Effector memory CD4-positive, alpha-beta T cell (primary cell): ENCODE results near the gene CCNL2.

Source experiments
- DNase-seq, 3 donors: peaks; one replicate each; pipeline ENCODE4 v3.0.0-alpha.2; 2020
- H3K27ac ChIP-seq: 2 replicates; pipeline ENCODE4 v1.7.0; 2013; ENCODE audit warnings: mild to moderate bottlenecking, low read length, moderate library complexity; ENCODE audit not compliant: insufficient read depth, poor library complexity, severe bottlenecking
- H3K27me3 ChIP-seq: replicated peaks from 2 replicates; pipeline ENCODE4 v1.7.0; 2013; ENCODE audit warnings: mild to moderate bottlenecking, low read length; ENCODE audit not compliant: insufficient read depth, control insufficient read depth, poor library complexity, severe bottlenecking
- H3K36me3 ChIP-seq: 2 replicates; pipeline ENCODE4 v1.7.0; 2013; ENCODE audit warnings: mild to moderate bottlenecking, low read length, moderate library complexity; ENCODE audit not compliant: control insufficient read depth, insufficient read depth
- H3K4me1 ChIP-seq: 2 replicates; pipeline ENCODE4 v1.7.0; 2013; ENCODE audit warnings: low read length, mild to moderate bottlenecking; ENCODE audit not compliant: control insufficient read depth, insufficient read depth, poor library complexity, severe bottlenecking
- H3K4me3 ChIP-seq: 2 replicates; pipeline ENCODE4 v1.7.0; 2013; ENCODE audit warnings: low read length, low read depth, mild to moderate bottlenecking; ENCODE audit not compliant: insufficient read depth, poor library complexity, severe bottlenecking
- H3K9me3 ChIP-seq: 2 replicates; pipeline ENCODE4 v1.7.0; 2013; ENCODE audit warnings: mild to moderate bottlenecking, low read length, moderate library complexity; ENCODE audit not compliant: control insufficient read depth

Gene CCNL2

GRCh38 chr1:1425753-1426495, 26.8 kb upstream of the CCNL2 start:
- Histone ChIP-seq H3K4me3 (no peak overlapping the region), H3K27ac (no peak overlapping the region), H3K4me1 (peaks cover 7% of the 10 kb centered on the region), H3K9me3 (no peaks in the 10 kb centered on the region), H3K27me3 (peaks cover 20% of the 10 kb centered on the region), H3K36me3 (no peaks in the 10 kb centered on the region)
- DNase-seq: no peak

GRCh38 chr1:1425426-1425752, 26.3 kb upstream of the CCNL2 start:
- Histone ChIP-seq H3K9me3 (no peaks in the 10 kb centered on the region), H3K27me3 (peaks cover 24% of the 10 kb centered on the region), H3K4me3 (no peak overlapping the region), H3K27ac (no peak overlapping the region), H3K4me1 (peaks cover 7% of the 10 kb centered on the region), H3K36me3 (no peaks in the 10 kb centered on the region)
- no peak for DNase-seq

DNA sequence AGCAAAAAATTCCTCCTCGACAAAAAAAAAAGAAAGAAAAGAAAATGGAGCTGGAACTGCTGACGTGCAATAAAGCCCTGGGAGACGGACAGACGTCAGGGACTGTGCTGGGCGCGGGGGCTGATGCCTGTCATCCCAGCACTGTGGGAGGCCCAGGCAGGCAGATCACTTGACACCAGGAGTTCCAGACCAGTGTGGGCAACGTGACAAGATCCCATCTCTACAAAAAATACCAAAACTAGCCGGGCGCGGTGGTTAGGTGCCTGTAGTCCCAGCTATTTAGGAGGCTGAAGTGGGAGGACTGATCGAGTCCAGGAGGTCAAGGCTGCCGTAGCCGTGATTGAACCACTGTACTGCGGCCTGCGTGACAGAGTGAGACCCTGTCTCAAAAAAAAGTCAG, 25.6 kb upstream of the CCNL2 start:
- Histone ChIP-seq H3K4me1 (peaks cover 7% of the 10 kb centered on the region), H3K9me3 (no peaks in the 10 kb centered on the region), H3K27me3 (peaks cover 24% of the 10 kb centered on the region), H3K4me3 (no peak overlapping the region), H3K27ac (no peak overlapping the region), H3K36me3 (no peaks in the 10 kb centered on the region)
- no peak for DNase-seq

DNA sequence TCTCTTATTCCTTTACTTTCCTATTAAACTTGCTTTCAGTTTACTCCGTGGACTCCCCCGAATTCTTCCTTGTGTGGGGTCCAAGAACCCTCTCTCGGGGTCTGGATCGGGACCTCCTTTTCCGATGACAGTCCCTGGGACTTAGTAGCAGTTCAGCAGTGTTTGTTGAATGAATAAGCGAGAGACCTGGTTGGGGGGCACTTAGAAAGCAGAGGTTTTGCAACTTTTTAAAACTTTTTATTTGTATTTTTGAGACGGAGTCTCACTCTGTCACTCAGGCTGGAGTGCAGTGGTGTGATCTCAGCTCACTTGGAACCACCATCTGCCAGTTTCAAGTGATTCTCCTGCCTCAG, 24.1 kb upstream of the CCNL2 start:
- no peaks in the 10 kb centered on the region for H3K9me3 ChIP-seq
- peaks cover 24% of the 10 kb centered on the region for H3K27me3 ChIP-seq
- peaks cover 7% of the 10 kb centered on the region for H3K4me1 ChIP-seq
- H3K4me3 ChIP-seq: no peak overlapping the region
- H3K36me3 ChIP-seq: no peaks in the 10 kb centered on the region
- no peak overlapping the region for H3K27ac ChIP-seq
- DNase-seq: no peak

DNA sequence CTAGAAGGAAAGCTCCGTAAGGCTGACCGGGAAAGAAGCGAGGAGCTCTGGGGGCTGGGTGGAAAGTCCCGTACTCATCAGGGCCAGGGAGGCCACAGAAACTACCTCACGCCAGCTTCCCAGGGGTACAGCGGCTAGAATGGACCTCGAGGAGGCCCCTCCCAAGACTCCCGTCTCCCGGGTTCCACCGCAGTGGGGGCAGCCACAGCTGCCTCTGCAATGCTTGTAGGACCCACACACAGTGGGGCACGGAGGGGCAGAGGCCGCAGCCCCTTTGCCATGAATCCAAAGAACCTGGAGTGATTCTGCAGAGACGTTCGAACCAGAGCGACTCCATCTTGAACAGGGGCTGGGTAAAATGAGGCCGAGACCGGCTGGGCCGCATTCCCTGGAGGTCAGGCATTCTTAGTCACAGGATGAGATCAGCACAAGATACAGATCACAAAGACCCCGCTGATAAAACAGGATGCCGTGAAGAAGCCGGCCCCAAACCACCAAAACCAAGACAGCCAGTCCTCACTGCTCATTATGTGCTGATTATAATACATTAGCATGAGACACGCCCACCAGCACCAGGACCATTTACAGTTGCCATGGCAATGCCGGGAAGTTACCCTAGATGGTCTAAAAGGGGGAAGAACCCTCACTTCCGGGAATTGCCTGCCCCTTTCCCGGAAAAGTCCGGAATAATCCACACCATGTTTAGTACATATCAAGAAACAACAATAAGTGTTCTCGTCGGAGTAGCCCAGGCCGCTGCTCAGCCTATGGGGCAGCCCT, 23.5 kb upstream of the CCNL2 start:
- peaks cover 7% of the 10 kb centered on the region for H3K4me1 ChIP-seq
- H3K9me3 ChIP-seq: no peaks in the 10 kb centered on the region
- H3K4me3 ChIP-seq: no peak overlapping the region
- H3K36me3 ChIP-seq: no peaks in the 10 kb centered on the region
- DNase-seq: no peak
- H3K27ac ChIP-seq: no peak overlapping the region
- peaks cover 24% of the 10 kb centered on the region for H3K27me3 ChIP-seq

- no peak overlapping the region for H3K4me3 ChIP-seq
- no peaks in the 10 kb centered on the region for H3K9me3 ChIP-seq
- no peak for DNase-seq
- peaks cover 5% of the 10 kb centered on the region for H3K4me1 ChIP-seq
- no peak overlapping the region for H3K27ac ChIP-seq
- peaks cover 21% of the 10 kb centered on the region for H3K27me3 ChIP-seq
- no peaks in the 10 kb centered on the region for H3K36me3 ChIP-seq
Observed at GRCh38 chr1:1421907-1422464, 22.9 kb upstream of the CCNL2 start.

DNA sequence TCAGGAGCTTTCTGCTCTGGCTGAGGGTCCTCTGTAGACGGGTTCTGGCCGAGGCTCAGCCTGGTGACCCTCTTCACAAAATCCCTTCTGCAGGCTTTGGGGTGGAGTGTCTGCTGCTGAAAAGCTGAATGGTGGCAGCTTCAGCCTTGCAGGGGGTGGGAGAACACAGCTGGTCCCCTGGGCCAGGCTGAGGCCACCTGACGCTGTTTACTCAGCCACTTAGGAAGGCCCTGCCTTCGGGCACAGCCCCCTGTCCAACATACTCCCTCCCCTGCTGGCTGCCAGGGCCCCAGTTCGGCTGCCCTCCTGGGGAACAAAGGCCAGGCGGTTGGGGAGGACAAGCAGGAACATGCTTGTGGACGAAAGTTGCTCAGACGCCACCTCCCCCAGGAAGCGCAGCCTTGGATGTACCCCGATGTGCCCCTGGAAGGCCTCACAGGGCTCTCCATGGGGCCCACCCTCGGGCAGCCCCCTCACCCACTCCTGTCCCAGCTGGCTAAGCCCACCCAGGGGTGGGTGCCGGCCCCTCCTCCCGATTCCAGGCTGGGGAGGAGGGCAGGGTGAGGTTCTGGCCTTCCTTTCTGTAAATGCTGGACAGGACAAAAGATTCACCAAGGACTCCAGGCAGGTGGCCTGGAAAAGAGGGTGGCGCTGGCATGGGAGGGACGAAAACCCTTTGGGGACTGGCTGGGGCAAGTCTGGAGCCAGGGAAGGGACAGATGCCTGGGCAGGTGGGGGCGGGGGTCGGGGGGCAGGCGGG, 22.2 kb upstream of the CCNL2 start, which contains the start of gene ANKRD65:
ANKRD65 (minus strand) TSS at position 130 of the 760 bp plus-strand sequence. CDS start 271 bp downstream, outside the sequence.
- Histone ChIP-seq H3K36me3 (no peaks in the 10 kb centered on the region), H3K27ac (no peak within 1 kb of the TSS), H3K27me3 (peaks cover 14% of the 10 kb centered on the region), H3K4me3 (no peak within 1 kb of the TSS), H3K4me1 (peaks cover under 1% of the 10 kb centered on the region), H3K9me3 (no peaks in the 10 kb centered on the region)
- DNase-seq: no peak

GRCh38 chr1:1420654-1421141, 21.6 kb upstream of the CCNL2 start:
- Histone ChIP-seq H3K36me3 (no peaks in the 10 kb centered on the region), H3K9me3 (no peaks in the 10 kb centered on the region), H3K4me3 (no peak overlapping the region), H3K27me3 (peaks cover 13% of the 10 kb centered on the region), H3K4me1 (no peaks in the 10 kb centered on the region), H3K27ac (no peak overlapping the region)
- DNase-seq: no peak

- no peaks in the 10 kb centered on the region for H3K9me3 ChIP-seq
- H3K36me3 ChIP-seq: no peaks in the 10 kb centered on the region
- no peak overlapping the region for H3K4me3 ChIP-seq
- peaks cover 13% of the 10 kb centered on the region for H3K27me3 ChIP-seq
- no peak overlapping the region for H3K27ac ChIP-seq
- no peak for DNase-seq
- H3K4me1 ChIP-seq: no peaks in the 10 kb centered on the region
Observed at GRCh38 chr1:1419813-1420653, 20.9 kb upstream of the CCNL2 start.
